ENCODE data around the gene IPO11.

IPO11 gene

GRCh38 chr5:62627121-62627520 is 214.6 kb downstream of the IPO11 start:
- TF ChIP-seq CTCF (IDR thresholded peaks at IDR 0.05; ENCODE audit: low read depth, low read length) (no peak), POLR2A (IDR thresholded peaks at IDR 0.05; ENCODE audit: extremely low read depth, insufficient read length) (no peak)
- no peak overlapping the region for H3K4me3 ChIP-seq (ENCODE audit: low read depth, low read length)
- no peak for DNase-seq (ENCODE audit: low read depth)

DNA sequence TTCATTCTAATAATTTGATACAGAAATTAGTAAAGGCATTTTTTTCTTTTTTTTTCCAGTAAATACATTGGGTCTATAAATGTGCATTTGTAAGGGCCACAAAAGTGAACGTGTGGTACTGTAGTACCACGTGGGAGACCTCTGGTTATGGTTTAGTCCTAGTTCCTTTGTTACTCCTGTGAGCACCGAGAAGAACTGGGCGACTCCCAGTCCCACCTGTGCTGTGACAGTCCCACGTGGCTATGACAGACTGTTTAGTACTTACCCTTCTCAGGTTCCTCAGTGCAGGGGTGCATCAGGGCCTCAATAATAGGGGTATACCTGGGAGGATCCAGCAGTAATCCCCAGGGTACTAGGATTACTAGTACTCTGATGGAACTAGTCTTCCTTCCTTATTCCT is 215.3 kb downstream of the IPO11 start:
- TF ChIP-seq, protein P1, sequence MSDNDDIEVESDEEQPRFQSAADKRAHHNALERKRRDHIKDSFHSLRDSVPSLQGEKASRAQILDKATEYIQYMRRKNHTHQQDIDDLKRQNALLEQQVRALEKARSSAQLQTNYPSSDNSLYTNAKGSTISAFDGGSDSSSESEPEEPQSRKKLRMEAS (IDR thresholded peaks at IDR 0.05; ENCODE audit: low read depth, low read length), result no peak
- no peak for TF ChIP-seq CTCF (IDR thresholded peaks at IDR 0.05; ENCODE audit: low read depth, low read length)
- TF ChIP-seq MYC (IDR thresholded peaks at IDR 0.05; ENCODE audit: low read depth, low read length), result no peak
- TF ChIP-seq POLR2A (IDR thresholded peaks at IDR 0.05; ENCODE audit: extremely low read depth, insufficient read length), result no peak
- DNase-seq (ENCODE audit: low read depth), result no peak
- no peak overlapping the region for H3K4me3 ChIP-seq (ENCODE audit: low read depth, low read length)

GRCh38 chr5:62631909-62632580 is 219.5 kb downstream of the IPO11 start:
- TF ChIP-seq CTCF (IDR thresholded peaks at IDR 0.05; ENCODE audit: low read depth, low read length), result no peak
- TF ChIP-seq MYC (IDR thresholded peaks at IDR 0.05; ENCODE audit: low read depth, low read length), result no peak
- TF ChIP-seq, protein P1 (IDR thresholded peaks at IDR 0.05; ENCODE audit: low read depth, low read length), result no peak
- no peak for TF ChIP-seq POLR2A (IDR thresholded peaks at IDR 0.05; ENCODE audit: extremely low read depth, insufficient read length)
- no peak overlapping the region for H3K4me3 ChIP-seq (ENCODE audit: low read depth, low read length)
- DNase-seq (ENCODE audit: low read depth), result no peak

DNA sequence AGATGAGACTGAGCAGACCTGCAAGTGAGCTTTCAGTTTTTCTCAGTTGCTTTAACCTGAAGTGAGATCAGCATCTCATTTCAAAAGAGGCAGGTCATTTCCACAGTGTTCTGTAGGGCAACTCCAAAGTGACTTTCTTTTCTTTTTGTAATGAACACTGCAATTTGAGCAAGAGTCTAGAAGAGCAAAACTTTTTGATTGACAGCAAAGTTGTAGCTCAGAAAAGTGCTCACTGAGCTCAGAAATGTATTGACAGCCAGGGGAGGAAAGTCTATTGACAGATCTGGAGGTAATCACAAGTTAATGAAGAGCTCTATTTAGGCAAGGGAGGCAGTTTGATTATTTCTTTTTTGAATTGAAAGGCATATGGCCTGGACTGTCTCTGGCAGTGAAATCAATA is 220.7 kb downstream of the IPO11 start:
- TF ChIP-seq CTCF (IDR thresholded peaks at IDR 0.05; ENCODE audit: low read depth, low read length), result no peak
- TF ChIP-seq, protein P1 (IDR thresholded peaks at IDR 0.05; ENCODE audit: low read depth, low read length), result no peak
- TF ChIP-seq POLR2A (IDR thresholded peaks at IDR 0.05; ENCODE audit: extremely low read depth, insufficient read length), result no peak
- no peak for TF ChIP-seq MYC (IDR thresholded peaks at IDR 0.05; ENCODE audit: low read depth, low read length)
- H3K4me3 ChIP-seq (ENCODE audit: low read depth, low read length), result no peak overlapping the region
- DNase-seq (ENCODE audit: low read depth), result no peak

GRCh38 chr5:62640446-62640845 is 227.9 kb downstream of the IPO11 start:
- TF ChIP-seq POLR2A (IDR thresholded peaks at IDR 0.05; ENCODE audit: extremely low read depth, insufficient read length) (no peak), CTCF (IDR thresholded peaks at IDR 0.05; ENCODE audit: low read depth, low read length) (no peak), MYC (IDR thresholded peaks at IDR 0.05; ENCODE audit: low read depth, low read length) (no peak)
- TF ChIP-seq, protein P1 (IDR thresholded peaks at IDR 0.05; ENCODE audit: low read depth, low read length), result no peak
- DNase-seq (ENCODE audit: low read depth), result no peak
- no peak overlapping the region for H3K4me3 ChIP-seq (ENCODE audit: low read depth, low read length)

DNA sequence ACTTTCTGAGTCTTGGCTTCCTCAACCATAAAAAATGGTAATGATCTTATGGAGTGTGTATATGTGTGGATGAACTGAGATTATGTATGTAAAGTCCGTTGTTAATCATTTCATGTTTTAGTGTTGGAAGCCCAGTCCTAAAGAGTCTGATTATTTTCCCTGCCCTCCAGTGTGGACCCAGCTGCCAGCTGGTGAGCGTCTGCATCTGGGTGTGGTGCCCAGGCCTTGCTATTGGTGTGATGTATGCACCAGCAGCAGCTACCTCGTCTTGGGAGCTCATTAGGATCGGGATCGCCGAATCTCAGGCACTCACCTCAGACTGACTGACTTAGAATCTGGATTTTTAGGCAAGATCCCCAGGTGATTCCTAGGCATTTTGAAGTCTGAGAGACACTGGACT is 229.9 kb downstream of the IPO11 start:
- TF ChIP-seq, protein P1 (IDR thresholded peaks at IDR 0.05; ENCODE audit: low read depth, low read length), result no peak
- TF ChIP-seq POLR2A (IDR thresholded peaks at IDR 0.05; ENCODE audit: extremely low read depth, insufficient read length) (no peak), MYC (IDR thresholded peaks at IDR 0.05; ENCODE audit: low read depth, low read length) (no peak), CTCF (IDR thresholded peaks at IDR 0.05; ENCODE audit: low read depth, low read length) (no peak)
- no peak overlapping the region for H3K4me3 ChIP-seq (ENCODE audit: low read depth, low read length)
- no peak for DNase-seq (ENCODE audit: low read depth)
